Measurements from ENCODE around the gene PFKL. TPM values are rescaled to one million over a fixed set of nuclear protein-coding genes. Genes with fewer than 3 reads are reported as not detected.
"Not testable (repeated sequence)": the region's sequence is repeated elsewhere in the genome, so short reads cannot be mapped to it uniquely, and the experiment has no call there.

The PFKL gene
- total RNA-seq, 2 donors from 2014 or later, result 99.4 to 235 TPM

DNA sequence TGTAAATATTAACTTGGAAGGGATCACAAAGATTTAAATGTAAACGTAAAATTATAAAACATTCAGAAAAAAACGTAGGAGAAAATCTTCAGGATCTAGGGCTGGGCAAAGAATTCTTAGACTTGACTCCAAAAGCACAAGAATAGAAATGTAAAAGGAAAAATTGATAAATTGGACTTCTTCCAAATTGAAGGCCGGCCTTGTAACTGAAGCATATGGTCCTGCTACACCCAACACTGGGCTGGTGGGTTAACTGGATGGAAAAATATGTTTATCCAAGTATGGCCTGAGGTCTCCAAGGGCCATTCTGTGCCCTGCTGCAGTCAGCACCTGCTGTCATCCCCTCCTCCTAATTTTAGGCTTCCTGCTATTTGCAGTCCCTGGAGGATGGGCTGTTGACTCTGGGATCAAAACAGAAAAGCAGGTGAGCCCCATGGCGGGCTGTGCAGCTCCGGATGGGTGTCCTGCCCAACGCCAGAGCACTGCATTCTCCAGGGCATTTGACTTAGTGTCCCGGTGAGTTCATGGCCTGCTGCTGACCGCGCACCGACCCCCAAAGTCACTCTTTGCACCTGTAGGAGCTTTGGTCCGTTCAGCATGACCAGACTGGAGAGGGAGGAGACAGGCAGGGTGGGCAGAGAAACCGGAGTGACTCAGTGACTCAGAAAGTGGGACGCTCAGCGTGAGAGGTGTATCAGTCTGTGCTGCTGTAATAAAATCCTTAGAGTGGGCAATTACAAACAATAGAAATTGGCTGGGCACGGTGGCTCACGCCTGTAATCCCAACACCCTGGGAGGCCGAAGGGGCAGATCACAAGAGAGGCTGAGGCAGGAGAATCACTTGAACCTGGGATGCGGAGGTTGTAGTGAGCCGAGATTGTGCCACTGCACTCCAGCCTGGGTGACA is 20.2 kb upstream of the PFKL start:
- no peaks in the 10 kb centered on the region for H3K27me3 ChIP-seq (replicated peaks; ENCODE audit: insufficient read depth)
- intact Hi-C loops (cut with DNase I), result no loop called here
- no peaks in the 10 kb centered on the region for H3K4me1 ChIP-seq (replicated peaks)
- no peak for TF ChIP-seq POLR2A (IDR thresholded peaks at IDR 0.05)
- TF ChIP-seq POLR2AphosphoS5 (IDR thresholded peaks at IDR 0.05), result no peak
- no peak for TF ChIP-seq CTCF (IDR thresholded peaks at IDR 0.05)
- H3K36me3 ChIP-seq, result no peaks in the 10 kb centered on the region
- H3K27ac ChIP-seq, result no peak overlapping the region
- no peak for DNase-seq (ENCODE audit: low spot score)
- no peak overlapping the region for H3K4me3 ChIP-seq
- WGBS, result 86% methylated on average over 19 of the region's 19 CpGs
- no peaks in the 10 kb centered on the region for H3K9me3 ChIP-seq

GRCh38 chr21:44281801-44282200 is 18.1 kb upstream of the PFKL start:
- no peaks in the 10 kb centered on the region for H3K4me1 ChIP-seq (replicated peaks)
- TF ChIP-seq CTCF (IDR thresholded peaks at IDR 0.05), result no peak
- no peak for TF ChIP-seq POLR2AphosphoS5 (IDR thresholded peaks at IDR 0.05)
- H3K27ac ChIP-seq, result no peak overlapping the region
- no peak overlapping the region for H3K4me3 ChIP-seq
- no peaks in the 10 kb centered on the region for H3K9me3 ChIP-seq
- 91% methylated on average over 8 of the region's 9 CpGs for WGBS
- no peak for DNase-seq (ENCODE audit: low spot score)
- intact Hi-C loops (cut with DNase I), result no loop called here
- H3K36me3 ChIP-seq, result no peaks in the 10 kb centered on the region
- H3K27me3 ChIP-seq (replicated peaks; ENCODE audit: insufficient read depth), result no peaks in the 10 kb centered on the region

GRCh38 chr21:44282370-44282769 is 17.5 kb upstream of the PFKL start:
- TF ChIP-seq CTCF (IDR thresholded peaks at IDR 0.05), result no peak
- H3K4me1 ChIP-seq (replicated peaks), result no peaks in the 10 kb centered on the region
- peaks cover 2% of the 10 kb centered on the region for H3K27me3 ChIP-seq (replicated peaks; ENCODE audit: insufficient read depth)
- H3K27ac ChIP-seq, result no peak overlapping the region
- WGBS, result 94% methylated on average over 9 of the region's 9 CpGs
- no peak overlapping the region for H3K4me3 ChIP-seq
- no peaks in the 10 kb centered on the region for H3K9me3 ChIP-seq
- no peak for DNase-seq (ENCODE audit: low spot score)
- intact Hi-C loops (cut with DNase I), result no loop called here
- H3K36me3 ChIP-seq, result no peaks in the 10 kb centered on the region

DNA sequence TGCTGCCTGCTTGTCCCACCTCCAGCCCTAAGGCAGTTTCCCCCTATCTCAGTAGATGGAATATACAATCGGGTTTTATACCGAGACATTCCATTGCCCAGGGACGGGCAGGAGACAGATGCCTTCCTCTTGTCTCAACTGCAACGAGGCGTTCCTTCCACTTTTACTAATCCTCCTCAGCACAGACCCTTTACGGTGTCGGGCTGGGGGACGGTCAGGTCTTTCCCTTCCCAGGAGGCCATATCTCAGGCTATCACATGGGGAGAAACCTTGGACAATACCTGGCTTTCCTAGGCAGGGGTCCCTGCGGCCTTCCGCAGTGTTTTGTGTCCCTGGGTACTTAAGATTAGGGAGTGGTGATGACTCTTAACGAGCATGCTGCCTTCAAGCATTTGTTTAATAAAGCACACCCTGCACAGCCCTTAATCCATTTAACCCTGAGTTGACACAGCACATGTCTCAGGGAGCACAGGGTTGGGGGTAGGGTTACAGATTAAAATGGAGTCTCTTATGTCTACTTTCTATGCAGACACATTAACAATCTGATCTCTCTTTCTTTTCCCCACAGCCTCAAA is 16.6 kb upstream of the PFKL start:
- DNase-seq (ENCODE audit: low spot score); H3K9me3 ChIP-seq; H3K4me1 ChIP-seq (replicated peaks); H3K27ac ChIP-seq; intact Hi-C loops (cut with DNase I); H3K4me3 ChIP-seq; H3K27me3 ChIP-seq (replicated peaks; ENCODE audit: insufficient read depth); H3K36me3 ChIP-seq: not testable (repeated sequence)
- WGBS, result 72% methylated on average over 11 of the region's 11 CpGs

DNA sequence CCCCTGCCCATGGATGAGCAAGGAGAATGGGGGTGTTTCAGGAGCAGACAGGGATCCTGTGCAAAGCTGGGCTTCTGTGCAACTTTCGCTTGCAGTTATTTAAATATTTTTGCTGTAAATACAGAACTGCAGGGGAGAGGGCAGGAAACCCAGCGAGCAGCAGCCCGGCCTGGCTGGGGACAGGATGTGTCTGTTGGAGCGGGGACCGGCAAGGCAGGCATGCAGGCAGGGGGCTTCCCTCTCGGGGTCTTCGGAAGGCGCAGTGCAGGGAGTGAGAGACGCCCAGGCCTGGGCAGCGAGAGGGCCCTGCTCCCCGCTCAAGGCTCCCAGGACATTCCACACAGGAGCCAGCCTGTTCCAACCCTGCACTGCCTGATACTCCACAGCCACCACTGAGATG is 15.9 kb upstream of the PFKL start:
- Histone ChIP-seq H3K36me3 (no peaks in the 10 kb centered on the region), H3K4me1 (replicated peaks) (no peaks in the 10 kb centered on the region), H3K9me3 (no peaks in the 10 kb centered on the region), H3K27ac (no peak overlapping the region), H3K4me3 (no peak overlapping the region), H3K27me3 (replicated peaks; ENCODE audit: insufficient read depth) (peaks cover 3% of the 10 kb centered on the region)
- TF ChIP-seq CTCF (IDR thresholded peaks at IDR 0.05) (no peak), POLR2AphosphoS5 (IDR thresholded peaks at IDR 0.05) (no peak), POLR2A (IDR thresholded peaks at IDR 0.05) (no peak)
- WGBS, result 90% methylated on average over 11 of the region's 11 CpGs
- DNase-seq (ENCODE audit: low spot score), result no peak
- intact Hi-C loops (cut with DNase I), result no loop called here
